Measurements from ENCODE around the gene PLIN1. TPM values are rescaled to one million over a fixed set of nuclear protein-coding genes. Genes with fewer than 3 reads are reported as not detected.

PLIN1 gene
- total RNA-seq, 1 donor from 2014 or later, result 0.06 TPM

- H3K4me3 ChIP-seq (ENCODE audit: low read depth, low read length), result no peak overlapping the region
- TF ChIP-seq CTCF (conservative IDR thresholded peaks at IDR 0.05; ENCODE audit: low read depth, low read length), result no peak
- DNase-seq (ENCODE audit: low read depth), result no peak
Measured at GRCh38 chr15:89662893-89663626, 16.1 kb downstream of the PLIN1 start.

- no peak overlapping the region for H3K4me3 ChIP-seq (ENCODE audit: low read depth, low read length)
- DNase-seq (ENCODE audit: low read depth), result no peak
- no peak for TF ChIP-seq CTCF (conservative IDR thresholded peaks at IDR 0.05; ENCODE audit: low read depth, low read length)
Measured at GRCh38 chr15:89660556-89660955, 18.6 kb downstream of the PLIN1 start.

- no peak for DNase-seq (ENCODE audit: low read depth)
- H3K4me3 ChIP-seq (ENCODE audit: low read depth, low read length), result no peak overlapping the region
- TF ChIP-seq CTCF (conservative IDR thresholded peaks at IDR 0.05; ENCODE audit: low read depth, low read length), result no peak
Measured at GRCh38 chr15:89659295-89659694, 19.9 kb downstream of the PLIN1 start.

GRCh38 chr15:89657686-89658200 is 21.4 kb downstream of the PLIN1 start:
- no peak for DNase-seq (ENCODE audit: low read depth)
- H3K4me3 ChIP-seq (ENCODE audit: low read depth, low read length), result no peak overlapping the region
- TF ChIP-seq CTCF (conservative IDR thresholded peaks at IDR 0.05; ENCODE audit: low read depth, low read length), result no peak

GRCh38 chr15:89656116-89656815 is 22.9 kb downstream of the PLIN1 start:
- no peak for DNase-seq (ENCODE audit: low read depth)
- H3K4me3 ChIP-seq (ENCODE audit: low read depth, low read length), result no peak overlapping the region
- TF ChIP-seq CTCF (conservative IDR thresholded peaks at IDR 0.05; ENCODE audit: low read depth, low read length), result no peak

GRCh38 chr15:89654847-89655805 is 24.0 kb downstream of the PLIN1 start, which contains the start of gene KIF7:
KIF7 (minus strand) TSS chr15:89655467; CDS start chr15:89652930, 2,537 bp downstream.
- H3K4me3 ChIP-seq (ENCODE audit: low read depth, low read length), result peak within 1 kb of the TSS; percentile 55
- TF ChIP-seq CTCF (conservative IDR thresholded peaks at IDR 0.05; ENCODE audit: low read depth, low read length), result no peak
- DNase-seq (ENCODE audit: low read depth), result no peak
